ENCODE measurements around the gene CLEC16A. TPM values are rescaled to one million over a fixed set of nuclear protein-coding genes. Genes with fewer than 3 reads are reported as not detected.

CLEC16A gene
- total and polyA plus RNA-seq, 2 experiments from 2014 or later: 9.9 to 24.1 TPM

DNA sequence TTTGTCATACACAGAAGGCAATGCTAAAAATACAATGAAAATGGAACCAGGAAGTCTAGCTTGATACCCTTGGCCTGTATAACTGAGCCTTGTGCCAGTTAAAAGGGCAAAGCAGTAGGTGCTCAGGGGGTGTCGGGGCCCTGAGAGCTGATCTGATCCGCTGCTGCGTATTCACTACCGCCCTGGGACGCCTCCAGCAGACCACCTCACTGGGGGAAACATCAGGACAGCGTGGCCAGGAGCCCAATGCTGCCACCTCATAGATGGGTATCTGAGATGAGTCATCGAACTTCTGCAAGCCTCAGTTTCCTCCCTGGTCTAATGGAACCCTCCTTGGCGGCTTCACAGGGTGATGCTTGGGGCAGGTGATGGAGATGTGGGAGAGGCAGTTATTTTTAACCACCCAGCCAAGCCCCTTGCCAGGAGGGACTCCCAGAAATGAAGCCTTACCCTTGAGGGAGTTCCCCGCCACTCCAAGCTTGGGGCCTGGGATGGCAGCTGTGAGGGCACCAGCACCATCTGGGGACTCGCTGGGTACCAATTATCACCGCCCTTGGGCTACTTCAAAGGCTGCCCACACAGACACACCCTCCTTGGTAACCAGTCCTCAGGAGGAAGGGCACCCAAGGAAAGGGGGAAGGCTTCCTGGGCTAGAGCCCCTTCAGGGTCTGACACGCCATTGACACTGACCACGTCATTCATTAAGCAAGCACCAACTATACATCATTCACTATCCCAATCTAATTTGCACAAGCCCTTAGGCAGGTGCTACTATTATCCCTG is 9.8 kb upstream of the CLEC16A start (continued):
- TF ChIP-seq, protein P1, sequence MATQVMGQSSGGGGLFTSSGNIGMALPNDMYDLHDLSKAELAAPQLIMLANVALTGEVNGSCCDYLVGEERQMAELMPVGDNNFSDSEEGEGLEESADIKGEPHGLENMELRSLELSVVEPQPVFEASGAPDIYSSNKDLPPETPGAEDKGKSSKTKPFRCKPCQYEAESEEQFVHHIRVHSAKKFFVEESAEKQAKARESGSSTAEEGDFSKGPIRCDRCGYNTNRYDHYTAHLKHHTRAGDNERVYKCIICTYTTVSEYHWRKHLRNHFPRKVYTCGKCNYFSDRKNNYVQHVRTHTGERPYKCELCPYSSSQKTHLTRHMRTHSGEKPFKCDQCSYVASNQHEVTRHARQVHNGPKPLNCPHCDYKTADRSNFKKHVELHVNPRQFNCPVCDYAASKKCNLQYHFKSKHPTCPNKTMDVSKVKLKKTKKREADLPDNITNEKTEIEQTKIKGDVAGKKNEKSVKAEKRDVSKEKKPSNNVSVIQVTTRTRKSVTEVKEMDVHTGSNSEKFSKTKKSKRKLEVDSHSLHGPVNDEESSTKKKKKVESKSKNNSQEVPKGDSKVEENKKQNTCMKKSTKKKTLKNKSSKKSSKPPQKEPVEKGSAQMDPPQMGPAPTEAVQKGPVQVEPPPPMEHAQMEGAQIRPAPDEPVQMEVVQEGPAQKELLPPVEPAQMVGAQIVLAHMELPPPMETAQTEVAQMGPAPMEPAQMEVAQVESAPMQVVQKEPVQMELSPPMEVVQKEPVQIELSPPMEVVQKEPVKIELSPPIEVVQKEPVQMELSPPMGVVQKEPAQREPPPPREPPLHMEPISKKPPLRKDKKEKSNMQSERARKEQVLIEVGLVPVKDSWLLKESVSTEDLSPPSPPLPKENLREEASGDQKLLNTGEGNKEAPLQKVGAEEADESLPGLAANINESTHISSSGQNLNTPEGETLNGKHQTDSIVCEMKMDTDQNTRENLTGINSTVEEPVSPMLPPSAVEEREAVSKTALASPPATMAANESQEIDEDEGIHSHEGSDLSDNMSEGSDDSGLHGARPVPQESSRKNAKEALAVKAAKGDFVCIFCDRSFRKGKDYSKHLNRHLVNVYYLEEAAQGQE (IDR thresholded peaks at IDR 0.05; ENCODE audit: unreplicated experiment): no peak
- TF ChIP-seq CTCF (conservative IDR thresholded peaks at IDR 0.05; ENCODE audit: low read depth in 2 of 2) (no peak), ZNF331 (CRISPR knock-in tag; IDR thresholded peaks at IDR 0.05; ENCODE audit: low read depth) (no peak), POLR2AphosphoS5 (IDR thresholded peaks at IDR 0.05; ENCODE audit: low read depth) (no peak), CREB1 (CRISPR knock-in tag; IDR thresholded peaks at IDR 0.05; ENCODE audit: low read depth) (no peak), STAT1 (IDR thresholded peaks at IDR 0.05; ENCODE audit: unreplicated experiment) (no peak), EZH2phosphoT487 (IDR thresholded peaks at IDR 0.05; ENCODE audit: unreplicated experiment) (no peak), JUNB (IDR thresholded peaks at IDR 0.05; ENCODE audit: unreplicated experiment) (no peak)

- Histone ChIP-seq H3F3A (replicated peaks; ENCODE audit: low read depth) (no peaks in the 10 kb centered on the region), H4K20me1 (replicated peaks; ENCODE audit: insufficient read depth) (peaks cover 44% of the 10 kb centered on the region), H3K4me1 (ENCODE audit: insufficient read depth) (peaks cover 8% of the 10 kb centered on the region; the same call in 1 of the 2 replicates), H3K79me2 (replicated peaks; ENCODE audit: insufficient read depth) (peaks cover 36% of the 10 kb centered on the region), H3K9me2 (ENCODE audit: insufficient read depth) (no peaks in the 10 kb centered on the region), H2AFZ (no peak overlapping the region), H3K4me3 (no peak overlapping the region), H3K27ac (ENCODE audit: low read depth) (no peak overlapping the region), H3K27me3 (ENCODE audit: insufficient read depth) (no peaks in the 10 kb centered on the region), H3K4me2 (no peak overlapping the region), H3K36me3 (ENCODE audit: insufficient read depth) (no peaks in the 10 kb centered on the region; the same call in 1 of the 2 replicates)
- no peaks in the 10 kb centered on the region for H3K36me3 Mint-ChIP-seq (ENCODE audit: low read depth)
- H3K27ac Mint-ChIP-seq: no peak overlapping the region
- peaks cover 3% of the 10 kb centered on the region for H3K27me3 Mint-ChIP-seq (ENCODE audit: insufficient read depth, low read depth, poor library complexity)
- no peak for DNase-seq (ENCODE audit: low spot score)
- H3K4me1 Mint-ChIP-seq: peaks cover 10% of the 10 kb centered on the region
- H3K9me3 Mint-ChIP-seq: no peaks in the 10 kb centered on the region
- ATAC-seq: no peak
- H3K4me3 Mint-ChIP-seq: no peak overlapping the region
- TF ChIP-seq, protein P1 (IDR thresholded peaks at IDR 0.05; ENCODE audit: unreplicated experiment): no peak
- TF ChIP-seq EZH2phosphoT487 (IDR thresholded peaks at IDR 0.05; ENCODE audit: unreplicated experiment): no peak
These were observed 9.0 kb upstream of the CLEC16A start for GRCh38 chr16:10935226-10935915.

Measured in GM23338 (cell line).